ENCODE measurements around the gene MEFV.

Gene MEFV

GRCh38 chr16:3266873-3267537 is 10.6 kb upstream of the MEFV start:
- peak; percentile 37 for DNase-seq

DNA sequence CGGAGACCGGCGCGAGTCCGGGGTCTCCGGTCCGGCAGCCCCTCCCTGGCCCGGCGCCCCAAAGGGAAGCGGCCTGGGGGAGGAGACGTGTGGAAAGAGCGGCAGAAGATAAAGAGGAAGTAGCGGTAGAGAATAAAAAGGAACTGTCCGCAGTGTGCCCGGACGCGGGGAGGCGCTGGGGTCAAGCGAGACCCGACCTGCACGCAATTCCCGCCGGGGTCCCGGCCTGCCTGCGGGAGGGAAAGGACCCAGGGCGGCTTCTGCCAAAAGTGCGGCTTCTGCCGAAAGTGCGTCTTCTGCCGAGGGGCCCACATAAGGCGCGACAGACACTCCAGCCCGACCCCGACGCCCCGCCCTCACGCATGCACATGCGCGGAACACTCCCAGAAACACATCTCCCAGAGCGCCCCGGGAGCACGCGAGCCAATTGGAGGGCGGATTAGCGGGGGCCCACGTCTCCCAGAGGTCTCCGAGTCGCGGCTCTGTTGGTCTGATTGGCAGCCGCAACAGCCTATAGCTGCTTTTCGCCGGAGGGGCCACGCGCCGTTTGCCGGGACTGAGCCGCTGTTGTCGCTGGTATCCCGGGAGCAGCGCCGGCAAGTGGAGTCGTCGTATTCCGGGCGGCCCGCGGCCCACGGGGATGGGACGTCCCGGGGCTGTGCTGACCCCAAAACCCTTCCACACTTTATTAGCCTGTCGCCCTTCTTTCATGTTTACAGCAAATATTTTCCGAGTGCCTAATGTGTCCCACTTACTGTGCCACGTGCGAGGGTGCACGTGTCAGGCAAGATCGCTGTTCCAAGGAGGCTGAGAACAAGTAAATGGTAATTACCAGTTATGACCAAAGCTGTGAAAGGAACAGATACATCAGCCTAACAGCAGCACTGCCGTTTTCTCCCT is 8.0 kb upstream of the MEFV start:
- DNase-seq, result peak; percentile 98

DNA sequence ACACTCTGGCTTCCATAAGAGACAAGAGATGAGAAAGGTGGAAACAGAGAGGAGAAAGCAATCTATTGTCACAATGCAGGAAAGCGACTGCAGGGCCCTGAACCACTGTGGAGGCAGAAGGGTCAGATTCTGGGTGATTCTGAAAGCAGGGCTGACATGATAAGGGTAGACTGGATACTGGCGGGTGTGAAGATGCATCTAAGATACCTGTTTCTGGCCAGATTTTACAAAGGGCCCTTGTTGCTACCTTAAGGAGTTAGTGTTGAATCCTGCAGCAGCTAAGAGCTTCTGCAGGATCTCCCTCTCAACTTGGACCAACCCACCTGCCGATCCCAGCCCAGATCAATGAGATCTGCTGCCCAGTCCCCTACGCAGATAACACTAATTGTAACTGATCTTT is 6.1 kb upstream of the MEFV start:
- no peak for DNase-seq

- DNase-seq, result no peak
Measured at GRCh38 chr16:3259836-3260235, 3.4 kb upstream of the MEFV start.

DNA sequence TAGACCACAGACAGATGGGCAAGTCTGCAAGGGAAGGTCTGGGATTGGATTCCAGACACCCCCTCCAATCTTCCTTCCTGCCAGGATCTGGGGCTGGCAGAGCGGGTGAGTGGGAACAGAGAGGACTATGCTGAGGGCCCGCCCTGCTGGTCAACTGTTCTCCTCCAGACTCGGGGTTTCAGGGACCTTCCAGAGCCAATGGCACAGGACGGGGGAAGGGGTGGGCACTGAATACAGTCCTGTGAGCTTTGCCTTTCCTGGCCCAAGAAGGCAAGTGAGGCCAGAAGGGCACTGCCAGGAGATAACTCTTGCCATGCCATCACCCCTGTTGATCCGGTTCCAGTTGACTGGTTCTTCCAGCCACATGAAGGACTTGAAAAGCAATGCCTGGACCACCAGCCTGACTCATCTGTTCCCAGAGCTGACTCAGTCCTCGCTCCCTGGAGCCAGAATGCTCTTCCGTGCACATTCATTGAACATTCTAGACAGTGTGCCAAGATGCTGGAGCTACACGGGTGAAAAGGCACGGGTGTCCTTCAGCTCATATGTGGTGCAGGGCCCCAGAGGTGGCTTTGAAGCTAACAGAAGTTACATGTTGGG is 533 bp upstream of the MEFV start:
- DNase-seq, result no peak

DNA sequence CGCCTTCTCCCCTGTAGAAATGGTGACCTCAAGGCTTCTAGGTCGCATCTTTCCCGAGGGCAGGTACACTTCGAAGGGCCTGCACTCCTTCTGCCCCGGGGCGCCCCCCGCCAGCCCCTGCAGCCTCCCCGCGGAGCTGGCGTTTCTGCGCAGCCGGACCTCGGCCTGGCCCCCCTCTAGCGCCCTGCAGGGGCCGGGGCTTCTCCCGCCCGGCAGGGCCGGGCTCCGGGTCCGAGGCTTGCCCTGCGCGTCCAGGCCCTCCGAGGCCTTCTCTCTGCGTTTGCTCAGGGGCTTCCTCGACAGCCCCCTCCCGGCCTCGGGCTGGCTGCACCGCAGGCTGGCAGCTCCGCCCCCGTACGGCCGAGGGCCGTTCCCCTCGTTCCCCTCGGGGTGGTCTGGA is 2.1 kb downstream of the MEFV start:
- DNase-seq, result no peak

GRCh38 chr16:3252967-3253366 is 3.5 kb downstream of the MEFV start:
- no peak for DNase-seq

DNA sequence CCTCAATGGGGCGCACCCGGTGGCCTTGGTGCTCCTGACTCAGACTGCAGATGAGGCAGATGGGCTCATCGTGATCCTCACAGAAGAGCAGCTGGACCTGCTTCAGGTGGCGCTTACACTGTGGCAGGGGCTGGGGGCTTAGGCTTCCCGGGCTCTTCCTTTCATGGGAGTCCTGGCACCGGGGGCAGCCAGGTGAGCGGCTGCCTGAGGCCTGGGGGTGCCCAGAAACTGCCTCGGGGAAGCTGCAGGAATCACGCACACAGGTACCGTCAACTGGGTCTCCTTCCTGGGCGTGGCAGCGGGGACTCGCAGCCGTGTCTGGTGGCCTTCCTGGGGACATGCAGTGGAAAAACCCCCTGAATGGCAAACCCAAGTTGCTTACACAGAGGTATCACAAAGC is 7.0 kb downstream of the MEFV start:
- no peak for DNase-seq

DNA sequence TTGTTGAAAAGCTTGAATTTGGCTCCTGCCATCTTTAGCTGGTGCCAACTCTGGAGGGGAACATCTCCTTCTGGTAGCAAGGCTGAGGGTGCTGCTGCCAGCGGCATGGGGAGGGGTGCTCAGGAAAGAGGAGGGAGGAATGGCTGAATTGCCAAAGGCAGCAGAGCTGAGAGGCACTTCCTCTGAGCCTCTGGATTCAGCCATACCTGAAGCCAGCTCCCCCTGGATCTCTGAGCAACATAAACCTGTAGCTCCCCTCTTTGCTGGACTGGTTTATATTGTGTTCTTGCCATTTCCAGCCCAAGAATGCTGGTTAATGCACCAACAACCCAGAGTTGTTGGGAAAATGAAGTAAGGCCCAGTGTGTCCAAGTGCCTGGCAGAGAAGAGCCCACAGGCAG is 7.4 kb downstream of the MEFV start:
- no peak for DNase-seq

DNA sequence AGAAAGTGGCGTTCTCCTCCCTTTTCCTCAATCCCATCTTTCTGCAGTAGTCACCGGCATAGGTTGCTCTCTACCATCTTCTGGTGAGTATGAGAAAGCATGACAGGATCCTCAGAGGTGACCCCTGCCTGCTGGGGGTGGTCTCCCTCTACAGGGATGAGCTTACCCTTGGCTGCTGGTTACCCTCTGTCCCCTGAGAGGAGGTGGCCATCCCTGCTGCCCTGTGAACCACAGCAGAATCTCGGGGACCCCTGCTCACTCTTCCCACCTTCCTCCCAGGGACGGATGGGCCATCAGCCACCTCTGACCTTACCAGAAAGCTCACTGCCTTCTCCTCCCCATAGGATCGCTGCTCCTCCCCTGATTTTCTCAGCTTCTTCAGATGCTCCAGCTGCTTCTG is 7.8 kb downstream of the MEFV start:
- no peak for DNase-seq

GRCh38 chr16:3246876-3247275 is 9.6 kb downstream of the MEFV start:
- no peak for DNase-seq

DNA sequence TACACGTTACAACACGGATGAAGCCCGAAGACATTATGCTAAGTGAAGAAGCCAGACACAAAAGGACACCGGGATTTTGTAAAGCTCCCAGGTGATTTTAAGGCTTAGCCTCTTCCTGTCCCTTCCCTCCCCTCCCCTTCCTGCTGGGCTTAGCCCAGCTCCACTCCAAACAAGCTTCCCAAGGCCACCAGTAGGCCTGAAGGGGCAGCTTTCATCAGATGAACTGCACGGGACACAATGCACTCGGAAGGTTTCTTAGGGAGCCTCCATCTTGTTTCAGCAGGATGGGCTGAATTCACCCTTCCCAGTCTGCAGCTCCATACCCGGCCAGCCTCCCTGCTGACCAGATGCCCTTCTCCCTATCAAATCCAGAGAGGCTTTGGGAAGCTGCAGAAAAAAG is 10.4 kb downstream of the MEFV start:
- no peak for DNase-seq

DNA sequence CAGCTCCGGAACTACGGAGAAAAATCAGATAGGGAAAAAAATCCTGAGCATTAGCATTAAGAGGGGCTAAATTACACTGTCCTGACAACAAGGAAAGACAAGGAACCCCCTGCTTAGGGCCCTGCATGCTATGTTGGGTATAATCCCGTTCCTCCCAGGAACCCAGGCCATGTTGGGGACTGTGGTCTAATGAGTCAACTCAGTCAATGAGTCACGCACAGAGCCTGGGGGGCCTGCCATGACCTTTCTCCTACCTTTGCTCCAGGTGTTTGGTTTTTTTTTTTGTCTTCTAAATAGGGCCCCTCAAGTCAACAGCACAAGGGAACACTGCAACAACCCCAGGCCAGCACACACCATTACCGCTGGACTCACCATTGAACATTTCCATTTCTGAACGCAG is 12.6 kb downstream of the MEFV start:
- DNase-seq, result no peak

GRCh38 chr16:3242709-3243108 is 13.7 kb downstream of the MEFV start:
- DNase-seq, result no peak

GRCh38 chr16:3241761-3242160 is 14.7 kb downstream of the MEFV start:
- no peak for DNase-seq

DNA sequence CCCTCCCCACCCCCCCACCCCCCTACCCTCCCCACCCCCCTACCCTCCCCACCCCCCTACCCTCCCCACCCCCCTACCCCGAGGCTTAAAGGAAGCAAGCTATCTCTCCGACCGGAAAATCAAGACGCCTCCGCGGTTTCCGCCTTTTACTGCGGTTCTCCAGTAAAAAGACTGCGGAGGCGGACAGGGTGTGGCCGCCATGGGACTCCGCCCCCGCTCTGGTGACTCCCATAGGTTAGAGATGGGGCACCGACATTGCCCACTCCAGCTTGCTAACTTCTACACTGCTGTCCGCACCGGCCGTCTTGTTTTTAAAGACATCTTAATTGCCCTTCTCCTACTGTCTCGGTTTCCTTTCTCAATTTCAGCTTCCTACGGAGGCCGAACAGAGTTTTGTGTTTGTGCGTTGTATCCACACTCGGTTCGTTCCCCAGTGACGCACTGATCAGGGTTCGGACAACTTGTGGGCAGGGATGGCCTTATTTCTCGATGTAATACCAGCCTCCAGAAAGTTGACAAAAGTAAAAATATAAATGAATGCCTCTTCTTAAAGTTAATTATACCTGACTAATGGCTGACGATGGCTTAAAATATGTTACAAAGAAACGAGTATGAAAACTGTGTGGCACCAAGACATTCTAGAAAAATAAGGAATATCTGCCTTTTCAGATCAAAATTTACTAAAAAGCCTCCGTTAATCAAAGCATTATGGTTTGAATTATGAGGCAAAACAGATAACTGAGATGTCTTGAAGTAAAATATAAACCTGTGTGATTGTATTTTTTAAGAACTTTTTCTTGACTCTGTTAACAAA is 20.4 kb downstream of the MEFV start:
- DNase-seq, result peak; percentile 56

GRCh38 chr16:3234857-3235561 is 21.4 kb downstream of the MEFV start, which contains the start of gene ZNF200:
Gene ZNF200, minus strand, starts transcription at chr16:3235158. Its CDS starts 1,403 bp downstream, at chr16:3233755.
- peak; percentile 93 for DNase-seq

- no peak for DNase-seq
Measured at GRCh38 chr16:3234543-3234856, 21.9 kb downstream of the MEFV start.

GRCh38 chr16:3223913-3224515 is 32.4 kb downstream of the MEFV start:
- no peak for DNase-seq

- no peak for DNase-seq
Measured at GRCh38 chr16:3220839-3221238, 35.6 kb downstream of the MEFV start.

- peak; percentile 28 for DNase-seq
Measured at GRCh38 chr16:3216263-3216640, 40.2 kb downstream of the MEFV start.

- DNase-seq, result no peak
Measured at GRCh38 chr16:3215601-3216262, 40.7 kb downstream of the MEFV start.
